Activated T-cell treated with anti-CD3 and anti-CD28 coated beads, Interleukin-2, amount 50 U/mL, for 24 hours (primary cell): Measurements from ENCODE around the gene TEX13C.
"Not testable (repeated sequence)": the region's sequence is repeated elsewhere in the genome, so short reads cannot be mapped to it uniquely, and the experiment has no call there.

Experiments
- DNase-seq: peaks from one replicate; pipeline ENCODE4 v3.0.0-alpha.2; 2020
- H3K27ac Mint-ChIP-seq: 2 replicates; pipeline ENCODE4 v1.8.0; 2020; ENCODE audit warnings: mild to moderate bottlenecking, mixed read lengths
- H3K27me3 Mint-ChIP-seq: 2 replicates; pipeline ENCODE4 v1.8.0; 2020; ENCODE audit warnings: mixed read lengths
- H3K36me3 Mint-ChIP-seq: 2 replicates; pipeline ENCODE4 v1.8.0; 2020; ENCODE audit warnings: low read depth, mixed read lengths
- H3K4me1 Mint-ChIP-seq: 2 replicates; pipeline ENCODE4 v1.8.0; 2020; ENCODE audit warnings: low read depth, mixed read lengths
- H3K4me3 Mint-ChIP-seq: 2 replicates; pipeline ENCODE4 v1.8.0; 2020; ENCODE audit warnings: mild to moderate bottlenecking, moderate library complexity, mixed read lengths
- H3K9me3 Mint-ChIP-seq: 2 replicates; pipeline ENCODE4 v1.8.0; 2020; ENCODE audit warnings: mixed read lengths

Gene TEX13C

GRCh38 chrX:125319646-125320521, at the start of gene TEX13C:
TEX13C (plus strand) TSS chrX:125319871; CDS start chrX:125320120, 249 bp downstream.
- Mint-ChIP-seq H3K4me3 (no peak within 1 kb of the TSS), H3K9me3 (peaks cover 2% of the 10 kb centered on the region), H3K4me1 (no peaks in the 10 kb centered on the region), H3K36me3 (no peaks in the 10 kb centered on the region), H3K27ac (no peak within 1 kb of the TSS), H3K27me3 (peaks cover 13% of the 10 kb centered on the region)
- no peak for DNase-seq

GRCh38 chrX:125287282-125287681, 32.4 kb upstream of the TEX13C start:
- Mint-ChIP-seq H3K9me3 (no peaks in the 10 kb centered on the region), H3K27me3 (peaks cover 17% of the 10 kb centered on the region), H3K27ac (no peak overlapping the region), H3K36me3 (no peaks in the 10 kb centered on the region), H3K4me1 (no peaks in the 10 kb centered on the region), H3K4me3 (no peak overlapping the region)
- DNase-seq: no peak

- H3K9me3 Mint-ChIP-seq: no peaks in the 10 kb centered on the region
- no peak overlapping the region for H3K27ac Mint-ChIP-seq
- H3K36me3 Mint-ChIP-seq: no peaks in the 10 kb centered on the region
- H3K4me1 Mint-ChIP-seq: peaks cover 3% of the 10 kb centered on the region
- H3K4me3 Mint-ChIP-seq: no peak overlapping the region
- H3K27me3 Mint-ChIP-seq: peaks cover 17% of the 10 kb centered on the region
- no peak for DNase-seq
Measured at GRCh38 chrX:125288343-125288742, 31.3 kb upstream of the TEX13C start.

- Mint-ChIP-seq H3K27me3 (peaks cover 17% of the 10 kb centered on the region), H3K4me3 (no peak overlapping the region), H3K27ac (no peak overlapping the region), H3K36me3 (no peaks in the 10 kb centered on the region), H3K9me3 (peaks cover 2% of the 10 kb centered on the region), H3K4me1 (peaks cover 12% of the 10 kb centered on the region)
- no peak for DNase-seq
Measured at GRCh38 chrX:125289209-125289608, 30.5 kb upstream of the TEX13C start.

GRCh38 chrX:125289920-125290319, 29.8 kb upstream of the TEX13C start:
- no peak for DNase-seq
- no peak overlapping the region for H3K27ac Mint-ChIP-seq

GRCh38 chrX:125291124-125291523, 28.5 kb upstream of the TEX13C start:
- H3K27ac Mint-ChIP-seq: no peak overlapping the region

More at GRCh38 chrX:125289920-125290319, 29.8 kb upstream of the TEX13C start:
- peaks cover 19% of the 10 kb centered on the region for H3K4me1 Mint-ChIP-seq
- peaks cover 17% of the 10 kb centered on the region for H3K27me3 Mint-ChIP-seq
- no peaks in the 10 kb centered on the region for H3K36me3 Mint-ChIP-seq
- no peak overlapping the region for H3K4me3 Mint-ChIP-seq
- peaks cover 2% of the 10 kb centered on the region for H3K9me3 Mint-ChIP-seq

GRCh38 chrX:125293850-125294780, 25.6 kb upstream of the TEX13C start:
- DNase-seq: no peak
- H3K27me3 Mint-ChIP-seq: peaks cover 6% of the 10 kb centered on the region
- peak overlapping the region; percentile 89 for H3K27ac Mint-ChIP-seq
- peaks cover 27% of the 10 kb centered on the region for H3K4me1 Mint-ChIP-seq
- H3K36me3 Mint-ChIP-seq: no peaks in the 10 kb centered on the region
- H3K9me3 Mint-ChIP-seq: peaks cover 2% of the 10 kb centered on the region
- H3K4me3 Mint-ChIP-seq: peak overlapping the region; percentile 28

More at GRCh38 chrX:125291124-125291523, 28.5 kb upstream of the TEX13C start:
- Mint-ChIP-seq H3K9me3 (peaks cover 2% of the 10 kb centered on the region), H3K4me1 (peaks cover 27% of the 10 kb centered on the region), H3K36me3 (no peaks in the 10 kb centered on the region), H3K4me3 (no peak overlapping the region), H3K27me3 (peaks cover 13% of the 10 kb centered on the region)
- no peak for DNase-seq

GRCh38 chrX:125295337-125295736, 24.3 kb upstream of the TEX13C start:
- Mint-ChIP-seq H3K27ac (peak overlapping the region; percentile 89), H3K27me3 (peaks cover 3% of the 10 kb centered on the region)

GRCh38 chrX:125298871-125299270, 20.8 kb upstream of the TEX13C start:
- peaks cover under 1% of the 10 kb centered on the region for H3K9me3 Mint-ChIP-seq
- no peaks in the 10 kb centered on the region for H3K36me3 Mint-ChIP-seq
- no peak for DNase-seq
- H3K4me1 Mint-ChIP-seq: peaks cover 19% of the 10 kb centered on the region
- H3K27me3 Mint-ChIP-seq: peaks cover 16% of the 10 kb centered on the region
- H3K4me3 Mint-ChIP-seq: no peak overlapping the region
- no peak overlapping the region for H3K27ac Mint-ChIP-seq

More at GRCh38 chrX:125295337-125295736, 24.3 kb upstream of the TEX13C start:
- peaks cover 27% of the 10 kb centered on the region for H3K4me1 Mint-ChIP-seq
- H3K9me3 Mint-ChIP-seq: peaks cover 2% of the 10 kb centered on the region
- DNase-seq: no peak
- no peaks in the 10 kb centered on the region for H3K36me3 Mint-ChIP-seq
- H3K4me3 Mint-ChIP-seq: peak overlapping the region; percentile 28

- H3K4me3 Mint-ChIP-seq: no peak overlapping the region
- no peak overlapping the region for H3K27ac Mint-ChIP-seq
- no peaks in the 10 kb centered on the region for H3K36me3 Mint-ChIP-seq
- H3K27me3 Mint-ChIP-seq: peaks cover 47% of the 10 kb centered on the region
- peaks cover 5% of the 10 kb centered on the region for H3K4me1 Mint-ChIP-seq
- DNase-seq: no peak
- no peaks in the 10 kb centered on the region for H3K9me3 Mint-ChIP-seq
Measured at GRCh38 chrX:125306335-125306866, 13.3 kb upstream of the TEX13C start.

- Mint-ChIP-seq H3K27ac (no peak overlapping the region), H3K9me3 (no peaks in the 10 kb centered on the region), H3K36me3 (no peaks in the 10 kb centered on the region), H3K4me3 (no peak overlapping the region), H3K27me3 (peaks cover 37% of the 10 kb centered on the region), H3K4me1 (peaks cover 5% of the 10 kb centered on the region)
- DNase-seq: no peak
Measured at GRCh38 chrX:125308653-125309052, 11.0 kb upstream of the TEX13C start.

GRCh38 chrX:125319166-125319565, 505 bp upstream of the TEX13C start:
- not testable (repeated sequence) for H3K9me3 Mint-ChIP-seq, H3K4me1 Mint-ChIP-seq, DNase-seq, H3K36me3 Mint-ChIP-seq, H3K27ac Mint-ChIP-seq, H3K4me3 Mint-ChIP-seq
- H3K27me3 Mint-ChIP-seq: peaks cover 13% of the 10 kb centered on the region

GRCh38 chrX:125322431-125322830, 2.8 kb downstream of the TEX13C start:
- no peak overlapping the region for H3K27ac Mint-ChIP-seq
- peaks cover 2% of the 10 kb centered on the region for H3K9me3 Mint-ChIP-seq
- no peak overlapping the region for H3K4me3 Mint-ChIP-seq
- no peak for DNase-seq
- H3K36me3 Mint-ChIP-seq: no peaks in the 10 kb centered on the region
- H3K4me1 Mint-ChIP-seq: no peaks in the 10 kb centered on the region
- H3K27me3 Mint-ChIP-seq: peaks cover 20% of the 10 kb centered on the region

GRCh38 chrX:125326599-125326998, 6.9 kb downstream of the TEX13C start:
- no peak for DNase-seq
- H3K36me3 Mint-ChIP-seq: no peaks in the 10 kb centered on the region
- H3K4me1 Mint-ChIP-seq: no peaks in the 10 kb centered on the region
- no peak overlapping the region for H3K4me3 Mint-ChIP-seq
- peaks cover 17% of the 10 kb centered on the region for H3K27me3 Mint-ChIP-seq
- no peaks in the 10 kb centered on the region for H3K9me3 Mint-ChIP-seq
- H3K27ac Mint-ChIP-seq: no peak overlapping the region
